Measurements from ENCODE around the gene HRH3.

The HRH3 gene

DNA sequence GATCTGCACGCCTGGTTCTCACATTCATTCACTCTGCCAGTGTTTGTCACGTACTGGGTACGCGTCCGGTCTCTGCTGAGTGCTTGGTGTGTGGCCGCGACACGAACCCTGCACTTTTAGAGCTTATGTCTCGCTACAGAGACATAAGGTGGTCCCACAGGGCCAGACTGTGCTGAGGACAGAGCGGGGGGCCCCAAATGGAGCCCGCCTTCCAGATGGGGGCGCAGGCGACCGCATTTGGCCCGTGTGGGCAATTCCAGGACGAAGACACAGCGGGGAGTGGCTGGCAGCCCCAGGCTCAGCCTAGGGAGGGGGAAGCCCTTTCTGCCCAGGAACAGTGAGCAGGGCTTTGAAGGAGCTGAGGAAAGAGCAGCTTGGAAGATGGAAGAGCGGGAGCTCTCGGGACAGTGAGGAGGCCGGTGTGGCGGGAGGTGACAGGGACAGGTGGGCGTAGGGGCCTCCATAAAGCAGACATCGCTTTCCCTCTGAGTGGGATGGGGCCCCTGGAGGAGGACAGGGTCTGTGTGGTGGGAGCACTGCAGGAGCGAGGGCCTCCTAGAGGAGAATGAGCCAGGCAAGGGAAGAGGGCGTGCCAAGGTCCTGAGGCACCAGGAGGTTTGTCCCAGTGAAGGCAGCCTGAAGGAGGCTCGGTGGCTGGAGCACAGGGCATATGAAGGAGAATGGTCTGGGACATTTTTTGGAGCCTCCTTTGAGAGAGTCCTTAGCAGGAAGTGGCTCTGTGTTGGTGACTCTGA lies 45.0 kb downstream of the HRH3 start:
- Histone ChIP-seq H3K27me3 (no peaks in the 10 kb centered on the region), H3K4me1 (no peaks in the 10 kb centered on the region; the same call in 1 of the 2 replicates), H3K9me3 (no peaks in the 10 kb centered on the region), H3K36me3 (peaks cover 20% of the 10 kb centered on the region), H3K4me3 (ENCODE audit: low read depth, low read length) (no peak overlapping the region)
- TF ChIP-seq, protein P1, sequence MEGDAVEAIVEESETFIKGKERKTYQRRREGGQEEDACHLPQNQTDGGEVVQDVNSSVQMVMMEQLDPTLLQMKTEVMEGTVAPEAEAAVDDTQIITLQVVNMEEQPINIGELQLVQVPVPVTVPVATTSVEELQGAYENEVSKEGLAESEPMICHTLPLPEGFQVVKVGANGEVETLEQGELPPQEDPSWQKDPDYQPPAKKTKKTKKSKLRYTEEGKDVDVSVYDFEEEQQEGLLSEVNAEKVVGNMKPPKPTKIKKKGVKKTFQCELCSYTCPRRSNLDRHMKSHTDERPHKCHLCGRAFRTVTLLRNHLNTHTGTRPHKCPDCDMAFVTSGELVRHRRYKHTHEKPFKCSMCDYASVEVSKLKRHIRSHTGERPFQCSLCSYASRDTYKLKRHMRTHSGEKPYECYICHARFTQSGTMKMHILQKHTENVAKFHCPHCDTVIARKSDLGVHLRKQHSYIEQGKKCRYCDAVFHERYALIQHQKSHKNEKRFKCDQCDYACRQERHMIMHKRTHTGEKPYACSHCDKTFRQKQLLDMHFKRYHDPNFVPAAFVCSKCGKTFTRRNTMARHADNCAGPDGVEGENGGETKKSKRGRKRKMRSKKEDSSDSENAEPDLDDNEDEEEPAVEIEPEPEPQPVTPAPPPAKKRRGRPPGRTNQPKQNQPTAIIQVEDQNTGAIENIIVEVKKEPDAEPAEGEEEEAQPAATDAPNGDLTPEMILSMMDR (IDR thresholded peaks at IDR 0.05; ENCODE audit: low read depth, low read length) = no peak
- no peak for DNase-seq

DNA sequence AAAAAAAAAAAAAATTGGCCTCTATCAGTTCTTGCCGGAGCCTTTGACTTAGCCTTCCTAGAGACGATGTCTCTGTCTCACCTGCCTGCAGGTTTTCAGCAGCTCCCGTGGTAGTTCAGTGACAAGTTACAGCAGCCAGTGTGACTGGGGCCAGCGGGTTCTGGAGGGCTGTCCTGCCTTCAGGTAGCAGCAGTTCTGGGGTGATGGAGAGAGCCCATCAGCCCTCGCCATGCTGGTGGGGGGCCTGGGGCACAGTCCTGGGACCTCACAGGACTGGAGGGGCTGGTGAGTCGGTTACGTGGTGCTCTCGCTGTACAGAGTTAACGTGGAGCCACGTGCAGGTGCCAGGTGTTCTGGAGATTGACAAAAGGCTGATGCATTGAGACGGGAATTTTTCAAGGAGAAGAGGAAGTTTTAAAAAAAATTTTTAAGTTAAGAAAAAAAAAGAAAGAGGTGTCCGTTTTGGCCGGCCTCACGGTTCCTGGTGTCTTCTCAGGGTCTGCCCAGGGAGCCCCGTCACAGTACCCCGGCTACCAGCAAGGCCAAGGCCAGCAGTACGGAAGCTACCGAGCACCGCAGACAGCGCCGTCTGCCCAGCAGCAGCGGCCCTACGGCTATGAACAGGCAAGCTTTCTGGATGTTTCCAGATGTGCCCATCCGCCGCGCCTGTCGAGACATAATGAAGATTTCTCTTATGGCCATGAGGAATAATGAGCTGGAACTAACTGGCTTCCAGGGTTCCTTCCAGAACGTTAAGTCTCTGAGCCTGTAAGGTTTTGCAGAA lies 45.9 kb downstream of the HRH3 start:
- no peaks in the 10 kb centered on the region for H3K9me3 ChIP-seq
- no peak for DNase-seq
- H3K36me3 ChIP-seq = peaks cover 21% of the 10 kb centered on the region

DNA sequence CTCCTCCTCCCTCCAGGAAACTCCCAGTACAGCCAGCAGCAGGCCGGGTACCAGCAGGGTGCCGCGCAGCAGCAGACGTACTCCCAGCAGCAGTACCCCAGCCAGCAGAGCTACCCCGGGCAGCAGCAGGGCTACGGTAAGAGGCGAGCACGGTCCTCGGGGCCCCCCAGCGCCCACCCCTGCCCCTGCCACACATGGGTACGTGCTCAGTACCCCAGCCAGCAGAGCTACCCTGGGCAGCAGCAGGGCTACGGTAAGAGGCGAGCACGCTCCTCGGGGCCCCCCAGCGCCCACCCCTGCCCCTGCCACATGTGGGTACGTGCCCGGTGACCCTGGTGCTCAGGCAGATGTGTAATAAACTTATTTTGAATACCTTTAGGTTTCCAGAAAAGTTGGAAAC lies 47.4 kb downstream of the HRH3 start:
- Histone ChIP-seq H3K4me1 (no peaks in the 10 kb centered on the region; the same call in 1 of the 2 replicates), H3K36me3 (peaks cover 29% of the 10 kb centered on the region), H3K27me3 (no peaks in the 10 kb centered on the region), H3K9me3 (no peaks in the 10 kb centered on the region), H3K4me3 (ENCODE audit: low read depth, low read length) (no peak overlapping the region)
- TF ChIP-seq, protein P1 (IDR thresholded peaks at IDR 0.05; ENCODE audit: low read depth, low read length) = no peak
- DNase-seq = no peak

More for the DNA sequence above, 45.9 kb downstream of the HRH3 start:
- Histone ChIP-seq H3K4me3 (ENCODE audit: low read depth, low read length) (no peak overlapping the region), H3K4me1 (no peaks in the 10 kb centered on the region; the same call in 1 of the 2 replicates), H3K27me3 (no peaks in the 10 kb centered on the region)
- TF ChIP-seq, protein P1 (IDR thresholded peaks at IDR 0.05; ENCODE audit: low read depth, low read length) = no peak

DNA sequence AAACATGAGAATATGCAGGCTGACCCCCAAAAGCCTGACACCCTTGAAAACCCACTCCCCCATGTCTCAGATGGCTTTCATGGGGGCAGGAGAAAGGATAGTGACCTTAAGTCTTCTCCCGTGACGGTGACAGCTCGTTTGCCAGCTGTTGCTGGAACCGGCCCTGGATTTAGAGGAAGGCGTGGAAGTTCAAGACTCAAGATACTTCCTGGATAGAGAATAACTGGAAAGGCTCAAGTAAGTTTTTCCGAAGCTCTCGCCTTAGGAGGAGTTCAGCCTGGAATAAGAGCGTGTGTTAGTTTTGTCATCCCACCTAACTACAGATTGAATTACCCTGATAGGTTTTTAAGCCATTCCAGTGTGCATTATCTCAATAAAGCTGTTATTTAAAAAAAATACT lies 48.8 kb downstream of the HRH3 start:
- Histone ChIP-seq H3K9me3 (no peaks in the 10 kb centered on the region), H3K27me3 (no peaks in the 10 kb centered on the region), H3K4me1 (peaks cover 2% of the 10 kb centered on the region), H3K36me3 (peaks cover 34% of the 10 kb centered on the region), H3K4me3 (ENCODE audit: low read depth, low read length) (no peak overlapping the region)
- DNase-seq = no peak
- TF ChIP-seq, protein P1 (IDR thresholded peaks at IDR 0.05; ENCODE audit: low read depth, low read length) = no peak

DNA sequence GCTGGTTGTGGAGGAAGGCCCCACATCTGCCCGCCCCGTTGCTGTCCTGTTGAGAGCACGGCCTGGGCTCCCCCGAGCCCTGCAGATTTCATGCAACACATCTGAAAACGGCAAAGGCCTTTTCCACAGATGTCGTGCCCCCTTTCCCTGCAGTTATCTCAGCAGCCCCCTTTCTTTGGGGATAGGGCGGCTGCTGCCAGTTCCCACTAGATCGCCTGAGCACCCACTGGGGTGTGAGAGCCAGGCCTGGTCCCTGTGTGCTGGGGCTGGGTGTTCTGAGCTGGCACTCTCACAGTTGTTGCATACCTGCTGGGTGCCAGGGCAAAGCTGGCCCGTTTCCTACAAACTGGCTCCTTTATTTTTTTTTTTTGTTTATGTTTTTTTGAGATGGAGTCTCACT lies 49.5 kb downstream of the HRH3 start:
- Histone ChIP-seq H3K4me3 (ENCODE audit: low read depth, low read length) (no peak overlapping the region), H3K36me3 (peaks cover 37% of the 10 kb centered on the region), H3K4me1 (peaks cover 9% of the 10 kb centered on the region), H3K9me3 (no peaks in the 10 kb centered on the region), H3K27me3 (no peaks in the 10 kb centered on the region)
- TF ChIP-seq, protein P1 (IDR thresholded peaks at IDR 0.05; ENCODE audit: low read depth, low read length) = no peak
- DNase-seq = no peak
